AG04449 (cell line): Measurements from ENCODE around the gene MSMB.
"Not testable (repeated sequence)": the region's sequence is repeated elsewhere in the genome, so short reads cannot be mapped to it uniquely, and the experiment has no call there.

ENCODE experiments used
- CTCF ChIA-PET: fragments of 350-600 bp; formaldehyde crosslinking; extraction: SDS; loops from one replicate; lab custom pipeline; 2021; ENCODE audit warnings: antibody characterized with exemption; lab: Yijun Ruan, JAX
- POLR2A ChIA-PET: fragments of 400-600, 350-600 bp; formaldehyde crosslinking; extraction: SDS; loops from one replicate; lab custom pipeline; 2020; ENCODE audit warnings: antibody characterized with exemption, inconsistent platforms; lab: Yijun Ruan, JAX
- DNase-seq: peaks from one replicate; pipeline ENCODE4 v3.0.0-alpha.2; 2010; ENCODE audit warnings: low read depth, low spot score
- H3K4me3 ChIP-seq: 2 replicates; pipeline ENCODE4 v1.5.1; 2011; ENCODE audit warnings: low read depth, mild to moderate bottlenecking, control low read depth, low read length
- TF ChIP-seq, protein P1 (sequence below): IDR thresholded peaks from one replicate; pipeline ENCODE4 v1.5.1; 2011; ENCODE audit warnings: mild to moderate bottlenecking, moderate library complexity, low read length, control low read depth, inconsistent platforms; ENCODE audit not compliant: insufficient read depth; ENCODE audit errors: missing control alignments

MSMB gene

DNA sequence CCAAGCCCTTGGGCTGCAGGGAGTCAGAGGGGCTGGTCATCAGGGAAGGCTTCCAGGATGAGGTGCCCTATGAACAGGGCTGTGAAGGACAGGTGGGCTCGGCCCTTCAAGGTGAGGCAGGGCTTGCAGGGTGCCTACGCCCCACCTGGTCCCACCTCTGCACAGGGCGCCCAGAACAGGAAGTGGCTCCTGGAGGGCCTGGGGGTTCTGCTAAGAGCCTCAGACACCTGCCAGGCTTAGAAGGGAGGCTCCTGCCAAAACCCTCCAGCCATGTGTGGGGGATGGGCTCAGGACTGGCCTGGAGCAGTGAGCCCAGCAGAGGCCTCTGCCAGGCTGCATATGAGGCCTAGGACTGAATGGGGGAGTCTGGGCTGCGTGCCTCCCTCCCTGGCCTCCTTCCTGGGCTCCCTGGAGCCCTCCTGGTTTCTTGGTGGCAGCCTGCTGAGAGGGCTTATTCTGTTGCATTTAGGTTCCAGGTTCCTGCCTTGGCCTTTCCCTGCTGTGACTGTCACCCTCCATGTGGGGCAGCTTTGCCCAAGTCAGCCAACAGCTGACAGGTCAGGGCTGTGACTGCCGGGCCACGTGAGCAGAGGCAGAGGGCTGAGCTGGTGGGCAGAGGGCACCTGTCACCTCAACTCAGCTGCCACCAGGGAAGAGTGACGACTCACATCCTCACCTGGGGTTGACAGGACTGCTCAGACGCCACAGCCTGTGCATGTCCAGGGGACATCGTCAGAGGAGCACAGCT lies 45.2 kb upstream of the MSMB start:
- H3K4me3 ChIP-seq: no peak overlapping the region
- TF ChIP-seq, protein P1, sequence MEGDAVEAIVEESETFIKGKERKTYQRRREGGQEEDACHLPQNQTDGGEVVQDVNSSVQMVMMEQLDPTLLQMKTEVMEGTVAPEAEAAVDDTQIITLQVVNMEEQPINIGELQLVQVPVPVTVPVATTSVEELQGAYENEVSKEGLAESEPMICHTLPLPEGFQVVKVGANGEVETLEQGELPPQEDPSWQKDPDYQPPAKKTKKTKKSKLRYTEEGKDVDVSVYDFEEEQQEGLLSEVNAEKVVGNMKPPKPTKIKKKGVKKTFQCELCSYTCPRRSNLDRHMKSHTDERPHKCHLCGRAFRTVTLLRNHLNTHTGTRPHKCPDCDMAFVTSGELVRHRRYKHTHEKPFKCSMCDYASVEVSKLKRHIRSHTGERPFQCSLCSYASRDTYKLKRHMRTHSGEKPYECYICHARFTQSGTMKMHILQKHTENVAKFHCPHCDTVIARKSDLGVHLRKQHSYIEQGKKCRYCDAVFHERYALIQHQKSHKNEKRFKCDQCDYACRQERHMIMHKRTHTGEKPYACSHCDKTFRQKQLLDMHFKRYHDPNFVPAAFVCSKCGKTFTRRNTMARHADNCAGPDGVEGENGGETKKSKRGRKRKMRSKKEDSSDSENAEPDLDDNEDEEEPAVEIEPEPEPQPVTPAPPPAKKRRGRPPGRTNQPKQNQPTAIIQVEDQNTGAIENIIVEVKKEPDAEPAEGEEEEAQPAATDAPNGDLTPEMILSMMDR: no peak
- CTCF ChIA-PET: no interaction called here
- POLR2A ChIA-PET: no interaction called here
- DNase-seq: no peak

DNA sequence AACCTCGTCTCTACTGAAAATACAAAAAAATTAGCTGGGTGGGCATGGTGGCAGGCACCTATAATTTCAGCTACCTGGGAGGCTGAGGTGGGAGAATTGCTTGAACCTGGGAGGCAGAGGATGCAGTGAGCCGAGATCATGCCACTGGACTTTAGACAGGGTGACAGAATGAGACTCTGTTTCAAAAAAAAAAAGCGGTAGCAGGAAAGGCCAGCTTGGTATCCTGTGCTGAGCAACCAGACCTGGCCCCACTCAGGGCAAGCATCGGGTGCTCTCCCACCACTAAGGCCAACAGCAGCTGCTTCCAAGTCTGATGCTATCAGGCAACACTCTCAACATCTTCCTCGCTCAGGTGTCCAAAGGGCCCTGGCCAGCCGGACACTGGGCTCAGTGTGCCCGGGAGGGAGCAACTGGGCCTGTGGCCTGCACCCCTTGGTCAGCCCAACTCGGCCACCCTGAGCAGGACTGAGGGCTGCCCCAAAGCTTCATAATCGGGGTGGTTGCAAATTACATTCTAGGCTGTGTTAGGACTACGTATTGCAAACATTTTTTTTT lies 44.3 kb upstream of the MSMB start:
- TF ChIP-seq, protein P1: no peak
- CTCF ChIA-PET: no interaction called here
- POLR2A ChIA-PET: no interaction called here
- no peak overlapping the region for H3K4me3 ChIP-seq
- no peak for DNase-seq

DNA sequence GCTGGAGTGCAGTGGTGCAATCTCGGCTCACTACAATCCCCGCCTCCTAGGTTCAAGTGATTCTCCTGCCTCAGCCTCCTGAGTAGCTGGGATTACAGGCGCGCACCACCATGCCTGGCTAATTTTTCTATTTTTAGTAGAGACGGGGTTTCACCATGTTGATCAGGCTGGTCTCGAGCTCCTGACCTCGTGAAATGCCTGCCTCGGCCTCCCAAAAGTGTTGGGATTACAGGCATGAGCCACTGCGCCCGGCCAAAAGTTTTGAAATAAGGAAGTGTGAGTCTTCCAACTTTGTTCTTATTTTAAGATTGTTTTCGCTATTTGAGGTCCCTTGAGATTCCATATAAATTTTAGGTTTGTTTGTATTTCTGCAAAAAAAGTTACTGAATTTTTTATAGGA lies 41.3 kb upstream of the MSMB start:
- H3K4me3 ChIP-seq, DNase-seq, POLR2A ChIA-PET, CTCF ChIA-PET: not testable (repeated sequence)

DNA sequence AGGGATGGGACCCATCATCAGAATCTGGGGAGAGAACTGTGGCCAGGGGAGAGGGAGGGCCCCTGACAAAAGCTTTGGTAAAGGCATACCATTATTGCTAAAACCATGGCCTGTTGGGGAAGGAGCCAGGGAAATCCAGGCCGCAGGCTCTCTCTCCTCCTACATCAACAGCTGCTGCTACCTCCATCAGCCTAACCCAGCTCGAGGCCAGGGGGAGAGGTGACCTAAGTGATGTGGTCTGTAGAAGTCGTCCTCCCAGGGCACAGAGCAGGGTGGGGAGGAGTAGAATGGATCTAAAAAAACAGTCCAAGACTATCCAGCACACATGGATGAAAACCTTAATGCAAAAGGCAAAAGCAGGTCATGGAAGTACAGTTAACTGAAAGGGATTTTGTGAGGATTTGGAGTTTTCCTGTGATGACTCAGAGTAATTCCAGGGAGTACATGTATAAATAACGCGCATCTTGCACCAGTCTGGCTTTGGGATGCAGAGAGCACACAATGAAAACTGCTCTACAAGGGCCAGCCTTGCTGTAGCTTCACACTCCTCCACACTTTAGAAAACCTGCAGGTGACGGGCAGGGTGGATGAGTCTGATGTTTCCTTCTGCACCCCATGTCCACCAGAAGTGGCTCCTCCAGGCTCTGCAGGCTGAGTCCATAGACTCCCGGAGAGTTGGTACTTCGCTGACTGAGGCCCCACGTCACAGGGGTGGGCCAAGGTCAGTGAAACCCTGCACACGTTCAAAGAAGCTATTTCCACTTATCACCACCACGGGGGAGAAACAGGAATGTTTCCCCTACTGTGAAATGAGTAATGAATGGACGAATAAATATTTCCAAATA lies 38.5 kb upstream of the MSMB start:
- CTCF ChIA-PET: no interaction called here
- H3K4me3 ChIP-seq: no peak overlapping the region
- TF ChIP-seq, protein P1: no peak
- no peak for DNase-seq
- POLR2A ChIA-PET: no interaction called here

DNA sequence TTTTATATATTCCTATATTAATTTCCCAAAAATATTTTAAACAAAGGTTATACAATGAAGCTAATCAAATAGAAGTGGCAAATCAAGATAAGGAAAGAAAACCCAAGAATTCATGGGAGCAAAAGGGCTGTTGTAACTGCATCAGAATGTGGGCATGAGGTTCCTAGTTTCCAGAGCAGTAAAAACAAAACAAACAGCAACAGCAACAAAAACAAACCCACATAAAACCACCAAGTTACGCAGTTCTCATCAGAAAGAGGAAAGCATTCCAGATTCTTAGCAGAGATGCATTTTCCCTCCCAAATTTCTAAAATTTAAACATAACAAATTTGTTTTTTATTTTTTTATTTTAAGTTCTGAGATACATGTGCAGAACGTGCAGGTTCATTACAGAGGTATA lies 34.8 kb upstream of the MSMB start:
- no peak overlapping the region for H3K4me3 ChIP-seq
- CTCF ChIA-PET: no interaction called here
- no peak for DNase-seq
- POLR2A ChIA-PET: no interaction called here
- TF ChIP-seq, protein P1: no peak

DNA sequence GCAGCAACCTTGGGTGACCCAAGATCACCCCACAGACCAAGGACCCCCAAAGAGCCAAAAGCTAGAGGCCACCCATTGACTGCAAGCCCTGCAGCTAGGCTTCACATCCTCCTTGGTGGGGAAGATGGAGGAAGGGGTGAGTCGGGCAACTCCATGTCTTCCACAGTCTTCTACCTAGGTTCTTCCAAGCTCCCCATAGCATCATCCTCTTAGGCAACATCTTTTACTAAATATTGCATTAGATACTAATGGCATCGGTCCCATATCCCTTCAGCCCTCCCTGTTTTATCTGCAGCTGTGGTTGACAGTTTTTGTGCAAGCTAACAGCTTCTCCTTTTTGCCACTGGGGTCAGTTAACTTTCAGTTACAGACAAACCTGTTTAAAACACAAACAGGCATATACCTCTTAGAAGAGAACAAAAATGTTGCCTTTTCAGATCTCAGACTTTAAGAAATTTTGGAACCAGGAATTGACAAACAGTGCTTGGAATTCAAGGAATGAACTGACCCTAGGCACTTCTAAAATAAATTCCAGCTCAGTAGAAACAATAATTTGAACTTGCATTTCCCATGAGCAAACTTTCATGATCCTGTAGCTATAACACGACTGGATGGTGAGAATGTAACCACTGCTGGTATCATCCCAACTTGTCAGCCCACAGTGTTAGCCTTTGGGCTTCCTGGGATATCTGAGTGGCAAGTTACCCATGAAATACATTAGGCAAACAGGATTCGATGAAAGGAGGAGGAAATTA lies 33.9 kb upstream of the MSMB start:
- no peak for DNase-seq

More for the DNA sequence above, 33.9 kb upstream of the MSMB start:
- TF ChIP-seq, protein P1: no peak
- ChIA-PET CTCF (no interaction called here), POLR2A (no interaction called here)
- H3K4me3 ChIP-seq: no peak overlapping the region
